A375 (cell line): Measurements from ENCODE around the gene HYLS1. TPM values are rescaled to one million over a fixed set of nuclear protein-coding genes. Genes with fewer than 3 reads are reported as not detected.

Experiments
- total RNA-seq: library from RNA; depleted of rRNA; stranded (reverse); fragments of >200 nt; shearing (Covaris generic); gene quantifications from 2 replicates; pipeline ENCODE4 v1.2.3, GENCODE V29; 2014; rRNA removed

Gene HYLS1, protein sequence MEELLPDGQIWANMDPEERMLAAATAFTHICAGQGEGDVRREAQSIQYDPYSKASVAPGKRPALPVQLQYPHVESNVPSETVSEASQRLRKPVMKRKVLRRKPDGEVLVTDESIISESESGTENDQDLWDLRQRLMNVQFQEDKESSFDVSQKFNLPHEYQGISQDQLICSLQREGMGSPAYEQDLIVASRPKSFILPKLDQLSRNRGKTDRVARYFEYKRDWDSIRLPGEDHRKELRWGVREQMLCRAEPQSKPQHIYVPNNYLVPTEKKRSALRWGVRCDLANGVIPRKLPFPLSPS
- 16.8 and 17.2 TPM in 2 replicates for total RNA-seq

GRCh38 chr11:125887373-125888324, at the start of gene HYLS1:
HYLS1 (plus strand) TSS chr11:125887668; CDS start chr11:125899369, 11,701 bp downstream.

GRCh38 chr11:125902927-125903710, 15.7 kb downstream of the HYLS1 start, which contains the start of gene PUS3:
PUS3 (minus strand) TSS chr11:125903206; CDS start chr11:125896284, 6,922 bp downstream.

DNA sequence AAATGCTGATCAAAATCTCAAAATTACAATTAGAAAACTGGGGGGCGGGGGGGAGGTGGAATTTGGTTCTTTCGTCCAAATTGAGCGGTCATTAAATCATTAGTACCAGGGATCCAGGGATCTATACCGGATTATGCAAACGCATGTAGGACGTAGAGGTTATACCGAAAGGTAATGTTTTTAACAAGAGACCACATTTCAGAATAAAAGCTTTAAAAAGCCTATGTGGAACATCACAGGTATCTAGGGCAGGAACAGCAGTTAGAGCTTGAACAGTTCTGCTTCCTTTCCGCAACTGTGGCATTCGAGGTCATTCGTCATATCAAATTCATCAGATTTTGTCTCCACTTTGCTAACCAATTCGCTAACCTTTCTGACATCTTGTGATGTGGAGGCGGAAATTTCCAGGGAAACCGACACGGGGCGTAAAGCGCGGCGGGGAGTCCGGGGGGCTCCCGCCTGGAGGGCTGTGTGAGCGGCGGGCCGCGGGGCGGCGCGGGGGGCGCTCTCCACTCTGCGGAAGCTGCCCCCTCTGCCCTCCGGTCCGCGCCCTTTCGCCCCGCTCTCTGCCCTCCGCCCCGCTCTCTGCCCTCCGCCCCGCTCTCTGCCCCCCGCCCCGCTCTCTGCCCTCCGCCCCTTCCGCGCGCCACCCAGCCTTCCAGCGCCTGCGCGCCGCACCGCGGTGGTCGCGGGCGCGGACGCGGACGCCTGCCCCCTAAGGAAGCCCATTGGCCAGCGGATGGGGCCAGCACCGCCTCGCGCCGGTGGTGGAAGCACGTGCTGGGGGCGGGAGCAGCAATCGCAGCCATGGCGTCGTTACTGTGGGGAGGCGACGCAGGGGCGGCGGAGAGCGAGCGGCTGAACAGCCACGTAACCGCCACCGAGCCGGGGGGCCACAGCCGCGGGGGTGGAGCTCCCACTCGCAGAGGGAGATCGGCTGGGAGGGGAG, 16.5 kb downstream of the HYLS1 start, which contains the start of gene DDX25:
TSS of gene DDX25 (plus strand) at position 798 of the 949 bp plus-strand sequence. CDS start at position 808, 10 bp downstream.

DNA sequence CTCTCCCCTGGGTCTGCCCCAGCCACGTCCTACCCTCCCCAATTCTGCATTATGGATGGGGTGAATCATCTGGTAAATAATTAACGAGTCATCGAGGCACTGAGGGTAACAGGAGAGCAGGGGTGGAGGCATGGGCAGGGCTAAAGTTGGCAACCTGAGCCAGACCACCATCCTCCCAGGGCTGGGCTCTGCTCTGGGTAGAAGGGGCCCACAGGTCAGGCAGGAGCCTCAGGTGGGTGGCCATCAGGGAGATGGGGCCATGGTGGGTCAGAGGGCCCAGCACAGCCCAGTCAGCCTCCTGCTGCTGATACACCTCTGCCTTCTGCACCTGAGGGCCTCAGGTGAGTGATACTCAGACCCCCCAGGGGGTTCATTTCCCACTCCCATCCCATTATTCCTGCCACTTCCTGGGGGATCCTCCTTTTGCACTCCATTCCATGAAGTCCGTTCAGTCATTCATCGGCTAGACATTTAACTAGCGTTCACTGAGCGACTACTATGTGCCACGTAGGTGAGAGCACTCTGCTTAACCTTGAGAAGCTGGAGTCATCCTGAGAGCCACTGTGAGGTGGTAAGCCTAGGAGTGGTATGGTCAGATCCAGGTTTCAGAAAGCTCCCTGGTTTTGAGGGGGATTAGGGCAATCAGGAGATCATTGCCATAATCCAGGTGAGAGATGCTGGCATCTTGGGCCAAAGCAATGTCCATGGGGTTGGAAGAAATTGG, 58.5 kb downstream of the HYLS1 start, which contains the start of gene VSIG10L2:
TSS of gene VSIG10L2 (plus strand) at position 248 of the 724 bp plus-strand sequence. CDS start at position 260, 12 bp downstream.

Other genes starting within 250 kb of the HYLS1 start
- gene ACRV1, start 206.8 kb upstream of the HYLS1 start, total RNA-seq: 0.16 TPM in 1 of 2 replicates, not detected in the other
- not detected in 2 replicates for gene PATE1, start 141.4 kb upstream of the HYLS1 start, total RNA-seq
- 0.87 TPM in 1 of 2 replicates, not detected in the other for gene PATE2, start 108.8 kb upstream of the HYLS1 start, total RNA-seq
- gene PATE3, start 99.5 kb upstream of the HYLS1 start, total RNA-seq: 0.11 TPM in 1 of 2 replicates, not detected in the other
- gene PATE4, start 54.4 kb upstream of the HYLS1 start, total RNA-seq: not detected in 2 replicates
- gene PUS3, start 15.5 kb downstream of the HYLS1 start, total RNA-seq: 18.7 and 30.1 TPM in 2 replicates
- 0.04 TPM in 1 of 2 replicates, not detected in the other for gene DDX25, start 16.8 kb downstream of the HYLS1 start, total RNA-seq
- gene VSIG10L2, start 58.4 kb downstream of the HYLS1 start, total RNA-seq: 0.08 and 0.27 TPM in 2 replicates
- gene CDON, start 175.2 kb downstream of the HYLS1 start, total RNA-seq: 14.0 and 14.8 TPM in 2 replicates